GM18499 (cell line): Measurements from ENCODE around the gene C14orf180.
"Not testable (repeated sequence)": the region's sequence is repeated elsewhere in the genome, so short reads cannot be mapped to it uniquely, and the experiment has no call there.

Experiments
- ATAC-seq: cut with Tn5 transposase; IDR thresholded peaks from one replicate; pipeline ENCODE4 v1.9.1; 2021; ENCODE audit warnings: moderate number of reproducible peaks; ENCODE audit not compliant: insufficient read depth, unreplicated experiment

C14orf180 gene

DNA sequence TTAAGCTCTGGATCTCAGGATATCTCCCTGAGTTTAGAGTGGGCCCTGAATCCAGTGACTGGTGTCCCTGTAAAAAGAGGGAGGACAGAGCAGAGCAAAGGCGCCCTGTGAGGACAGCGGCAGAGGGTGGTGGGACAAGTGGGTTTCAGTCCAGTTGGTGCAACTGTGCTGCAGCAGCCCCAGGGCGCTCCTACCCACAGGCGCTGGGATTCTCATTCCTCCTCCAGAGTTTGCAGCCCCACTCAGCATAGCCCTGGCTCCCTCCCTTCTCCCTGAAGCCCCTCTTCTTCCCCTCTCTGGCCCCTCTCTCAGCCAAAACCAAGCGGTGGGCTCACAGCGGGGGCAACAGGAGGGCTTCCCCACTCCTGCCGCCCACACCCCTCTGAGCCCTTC lies 23.4 kb downstream of the C14orf180 start:
- no peak for ATAC-seq

DNA sequence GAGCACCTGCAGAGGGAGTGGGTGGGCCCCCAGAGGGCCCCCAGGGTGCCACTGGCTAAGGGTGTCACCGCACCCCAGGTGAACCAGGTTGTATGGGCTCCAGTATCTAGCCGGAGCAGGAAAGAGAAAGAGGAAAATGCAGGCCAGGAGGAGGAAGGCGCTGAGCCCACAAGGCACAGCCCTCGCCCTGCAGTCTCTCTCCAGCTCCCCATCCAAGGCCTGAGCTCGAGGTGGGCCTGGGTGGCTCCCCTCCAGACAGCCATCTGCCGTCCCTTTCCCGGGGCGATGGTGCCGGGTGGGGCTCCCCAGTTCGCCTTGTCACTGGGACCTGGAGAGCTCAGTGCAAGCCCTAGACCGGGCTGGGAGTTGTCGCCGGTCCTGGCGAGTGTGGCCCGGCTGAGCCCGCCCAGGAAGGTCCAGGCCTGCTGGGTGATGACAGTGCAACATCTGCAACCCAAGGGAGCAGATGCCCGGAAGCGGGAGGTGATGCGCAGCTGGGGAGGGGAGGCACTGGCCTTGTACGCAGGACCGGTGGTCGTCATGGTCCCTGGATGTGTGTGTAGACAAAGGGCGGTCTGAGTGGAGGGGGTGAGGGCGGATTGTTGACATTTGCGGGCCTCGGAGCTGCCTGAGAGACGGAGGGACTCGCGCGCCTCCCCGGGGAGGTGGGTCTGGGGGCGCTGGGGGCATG lies 24.3 kb downstream of the C14orf180 start:
- no peak for ATAC-seq

DNA sequence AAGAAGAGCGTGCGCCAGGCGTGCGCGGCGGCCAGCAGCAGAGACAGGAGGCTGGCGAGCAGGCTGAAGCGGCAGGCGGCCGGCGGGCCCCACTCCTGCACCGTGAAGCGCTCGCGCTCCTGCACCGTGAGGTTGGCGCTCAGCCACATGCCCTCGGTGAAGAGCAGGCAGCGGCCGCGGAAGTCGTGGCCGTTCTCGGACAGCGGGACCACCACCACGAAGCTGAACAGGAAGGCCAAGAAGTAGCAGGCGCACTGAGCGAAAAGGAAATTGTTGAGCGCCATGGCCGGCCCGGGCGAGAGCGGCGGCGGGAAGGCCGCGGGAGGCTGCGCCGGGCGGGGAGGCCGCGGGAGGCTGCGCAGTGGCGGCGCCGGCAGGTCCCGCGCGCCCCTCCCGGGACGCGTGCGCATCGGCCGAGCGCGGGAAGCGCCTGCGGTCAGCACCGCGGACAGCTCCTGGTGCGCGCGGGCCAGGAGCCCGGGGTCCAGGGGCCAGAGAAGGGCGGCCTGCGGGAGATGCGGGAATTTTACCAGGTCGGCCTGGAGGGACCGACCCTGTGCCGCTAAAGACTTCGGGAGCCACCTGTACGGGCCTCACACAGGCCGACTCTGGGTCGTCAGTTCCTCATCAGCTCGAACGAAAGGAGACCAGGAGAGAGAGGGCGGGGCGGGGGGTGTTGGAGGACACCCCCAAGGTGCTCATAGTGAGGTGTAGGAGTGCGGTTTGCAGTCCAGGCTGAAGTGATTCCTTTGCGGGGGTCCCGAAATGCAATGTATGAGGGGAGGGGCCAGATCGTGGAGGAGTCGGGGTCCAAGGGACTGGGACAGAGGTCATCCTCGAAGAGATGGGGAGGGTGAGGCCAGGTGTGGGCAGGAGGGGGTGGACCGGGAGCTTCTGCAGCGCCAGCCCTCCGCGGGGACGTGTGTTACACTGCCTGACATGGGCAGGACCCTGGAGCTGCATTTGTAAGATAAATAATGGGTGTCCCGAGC lies 25.2 kb downstream of the C14orf180 start, which contains the start of gene TMEM179:
Gene TMEM179, minus strand, starts transcription at position 315 of the 992 bp plus-strand sequence. Its CDS starts 31 bp downstream, at position 284.
- ATAC-seq = no peak

DNA sequence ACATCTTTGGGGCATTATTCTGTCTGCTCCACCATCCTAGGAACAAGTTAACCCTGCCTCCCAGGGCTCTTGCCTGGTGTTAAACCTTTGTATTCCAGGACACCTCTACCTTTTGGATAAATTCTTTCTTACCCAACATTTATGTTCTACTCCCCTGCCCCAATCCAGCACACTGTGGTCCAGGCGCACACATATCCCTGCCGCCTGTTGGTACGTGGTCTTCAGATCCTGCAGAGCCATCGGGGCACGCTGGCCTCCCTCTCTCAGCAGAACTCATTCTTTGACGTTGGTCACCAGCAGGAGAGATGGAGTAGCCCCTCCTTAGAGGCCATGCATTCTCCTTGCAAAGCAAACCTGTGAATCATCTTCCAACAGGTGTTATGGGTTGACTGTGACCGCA lies 30.1 kb downstream of the C14orf180 start:
- ATAC-seq = no peak

DNA sequence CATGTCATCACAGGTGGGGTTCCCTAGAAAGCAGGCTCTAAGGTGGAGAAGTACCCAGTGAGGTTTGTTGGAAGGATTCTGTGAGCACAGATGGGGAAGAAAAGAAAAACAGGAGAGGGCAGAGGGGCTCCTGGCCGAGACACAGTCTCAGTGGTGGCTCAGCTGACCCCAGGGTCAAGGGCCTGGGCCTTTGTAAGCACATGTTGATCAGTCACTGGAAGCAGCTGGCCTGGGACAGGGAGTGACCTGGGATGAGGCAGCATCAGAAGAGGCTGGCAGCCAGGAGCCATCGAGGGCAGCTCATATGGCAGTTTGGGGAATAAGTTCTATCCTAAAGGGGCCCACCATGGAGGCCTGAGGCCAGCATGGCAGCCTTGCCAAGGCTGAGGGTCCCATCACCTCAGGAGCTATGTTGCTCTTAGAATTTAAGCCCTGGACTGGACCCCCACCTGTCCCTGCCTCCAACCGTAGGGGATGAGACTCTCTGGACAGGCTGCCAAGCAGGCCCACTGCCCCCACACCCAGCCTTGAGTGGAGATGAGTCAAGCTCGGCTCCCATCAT lies 31.3 kb downstream of the C14orf180 start:
- ATAC-seq = no peak

DNA sequence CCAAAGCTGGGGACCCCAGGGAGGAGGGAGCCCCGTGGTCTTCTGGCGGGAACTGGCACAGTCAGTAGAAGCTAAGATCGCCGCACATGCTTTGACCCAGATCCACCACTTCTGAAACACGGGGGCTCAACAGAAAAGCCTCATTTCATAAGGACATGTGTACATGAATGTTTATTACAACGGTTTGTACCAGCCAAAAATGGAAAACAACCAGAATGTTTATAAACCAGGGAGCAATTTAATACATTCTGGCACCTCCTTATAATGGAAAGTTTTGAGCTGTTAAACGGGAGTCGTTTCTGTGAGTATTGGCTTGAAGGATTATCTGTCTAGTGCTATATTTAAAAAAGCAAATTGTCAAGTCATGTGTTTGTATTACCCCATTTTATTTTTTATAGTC lies 32.3 kb downstream of the C14orf180 start:
- ATAC-seq = no peak

DNA sequence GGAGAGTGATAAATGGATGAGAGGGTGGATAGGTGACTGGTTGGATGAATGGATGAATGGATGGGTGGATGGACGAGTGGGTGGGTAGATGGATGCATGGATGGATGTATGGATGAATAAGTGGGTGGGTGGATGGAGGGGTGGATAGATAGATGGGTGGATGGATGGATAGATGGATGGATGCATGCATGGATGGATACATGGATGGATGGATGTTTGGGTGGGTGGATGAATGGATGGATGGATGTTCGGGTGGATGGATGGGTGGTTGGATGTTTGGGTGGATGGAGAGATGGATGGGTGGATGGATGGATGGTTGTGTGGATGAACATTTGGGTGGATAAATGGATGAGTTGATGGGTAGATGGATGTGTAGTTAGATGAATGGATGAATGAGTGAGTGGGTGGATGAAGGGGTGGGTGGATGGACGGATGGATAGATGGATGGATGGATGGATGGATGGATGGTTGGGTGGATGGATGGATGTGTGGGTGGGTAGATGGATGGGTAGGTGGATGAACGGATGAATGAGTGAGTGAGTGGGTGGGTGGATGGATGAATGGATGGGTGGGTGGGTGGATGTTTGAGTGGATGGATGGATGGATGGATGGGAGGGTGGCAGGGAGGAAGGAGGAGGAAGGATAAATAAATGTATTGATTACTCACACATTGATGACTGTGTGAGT lies 34.7 kb downstream of the C14orf180 start:
- ATAC-seq = no peak

DNA sequence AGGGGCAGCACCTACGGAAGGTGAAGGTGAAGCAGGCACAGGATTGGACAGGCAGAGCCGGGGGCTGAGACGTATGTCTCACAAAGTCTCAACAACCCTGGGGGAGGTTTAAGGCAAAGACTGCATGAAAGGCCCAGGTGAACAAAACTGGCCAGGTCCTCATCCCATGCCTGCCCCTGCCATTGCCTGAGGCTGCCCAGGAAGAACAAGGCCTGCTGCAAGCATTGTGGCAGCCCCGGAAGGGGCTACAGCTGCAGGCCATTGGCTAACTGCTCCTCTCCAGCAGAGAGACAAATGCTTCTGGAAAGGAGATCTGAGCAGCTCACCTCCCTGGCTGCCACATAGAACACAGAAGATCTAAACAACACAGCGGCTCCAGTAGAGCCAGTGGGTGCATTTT lies 45.4 kb downstream of the C14orf180 start:
- ATAC-seq = no peak

DNA sequence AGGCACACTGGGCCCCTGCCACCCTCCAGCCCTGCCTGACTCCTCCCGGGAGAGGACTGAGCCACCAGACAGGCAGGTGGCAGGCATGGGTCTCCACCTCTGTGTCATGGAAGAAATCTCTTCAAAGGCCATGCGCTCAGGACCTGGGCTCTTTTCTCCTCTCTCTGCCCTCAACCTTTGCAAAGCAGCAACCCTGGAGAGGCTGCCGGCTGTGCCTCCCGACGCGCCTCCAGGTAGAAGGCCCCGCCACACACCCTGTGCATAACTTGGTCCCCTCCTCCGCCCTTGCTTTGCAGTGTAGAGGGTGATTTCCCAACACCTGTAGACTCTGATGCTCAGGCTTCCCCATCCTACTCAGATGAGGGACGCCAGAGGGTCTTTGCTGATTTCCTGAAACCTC lies 53.2 kb downstream of the C14orf180 start:
- ATAC-seq = no peak

DNA sequence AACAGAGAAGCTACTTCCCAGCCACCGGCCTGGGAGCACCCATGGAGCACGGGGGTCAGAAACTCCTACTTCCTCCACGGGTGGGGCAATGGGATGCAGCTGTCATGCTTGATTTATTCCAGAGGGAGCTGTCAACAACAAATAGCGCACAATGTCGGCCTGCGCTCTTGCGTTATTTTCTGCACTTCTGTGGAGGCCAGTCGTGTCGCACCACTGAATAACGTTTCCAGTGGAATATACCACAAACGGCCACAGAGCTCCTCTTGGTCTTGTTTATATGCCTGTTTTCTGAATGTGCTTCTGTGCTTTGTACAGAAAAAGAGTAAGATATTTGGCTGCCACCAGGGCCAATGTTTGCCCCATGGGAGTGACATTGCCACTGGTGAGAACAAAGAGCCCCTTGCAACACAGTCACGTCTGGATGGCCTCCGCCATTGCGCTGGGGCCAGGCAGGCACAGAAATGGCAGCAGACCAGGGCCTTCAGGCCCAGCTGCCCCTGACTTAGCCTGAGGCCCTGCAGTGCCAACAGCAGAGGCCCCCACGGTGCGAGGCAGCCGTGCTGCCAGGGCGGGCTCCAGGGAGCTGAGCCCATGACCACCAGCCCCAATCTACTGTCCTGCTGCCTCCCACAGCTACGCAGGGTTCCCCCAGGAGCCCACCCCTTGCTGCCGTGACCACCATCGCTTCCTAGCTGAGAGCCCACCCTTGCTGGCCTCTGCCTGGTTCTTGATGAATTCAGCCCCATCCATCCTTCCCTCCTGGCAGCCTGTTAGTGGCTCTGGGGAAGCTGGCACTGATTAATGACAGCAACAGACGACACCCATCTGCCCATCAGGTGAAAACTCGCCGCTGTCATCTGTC lies 53.9 kb downstream of the C14orf180 start:
- ATAC-seq = no peak

DNA sequence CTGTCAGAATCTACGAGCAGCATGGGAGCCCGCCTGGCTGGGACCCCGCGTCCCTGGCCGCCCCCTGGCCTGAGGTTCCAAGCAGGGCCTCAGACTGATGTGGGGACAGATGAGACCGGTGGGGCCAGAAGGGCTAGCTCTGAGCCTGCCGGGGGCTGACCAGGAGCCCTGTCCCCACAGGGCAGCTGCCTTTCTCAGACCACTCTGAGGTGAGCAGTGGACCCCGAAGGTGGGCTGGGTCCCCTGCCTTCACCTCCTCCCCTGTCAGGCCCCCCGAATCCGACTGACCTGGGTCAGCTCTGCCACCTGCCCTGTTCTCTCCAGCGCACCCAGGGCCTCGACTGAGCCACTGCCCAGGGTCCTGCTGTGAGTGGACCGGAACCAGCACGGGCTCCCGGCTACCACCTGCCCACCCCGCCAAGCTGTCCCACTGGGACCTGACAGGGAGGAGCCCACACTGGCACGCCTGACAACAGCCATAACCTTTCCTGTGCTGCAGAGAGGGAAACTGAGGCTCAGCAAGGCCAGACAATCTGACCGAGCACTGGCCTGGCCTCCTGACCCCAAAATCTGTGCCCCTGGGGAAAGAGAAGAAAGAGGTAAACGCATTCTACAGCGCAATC lies 54.7 kb downstream of the C14orf180 start:
- ATAC-seq = no peak

DNA sequence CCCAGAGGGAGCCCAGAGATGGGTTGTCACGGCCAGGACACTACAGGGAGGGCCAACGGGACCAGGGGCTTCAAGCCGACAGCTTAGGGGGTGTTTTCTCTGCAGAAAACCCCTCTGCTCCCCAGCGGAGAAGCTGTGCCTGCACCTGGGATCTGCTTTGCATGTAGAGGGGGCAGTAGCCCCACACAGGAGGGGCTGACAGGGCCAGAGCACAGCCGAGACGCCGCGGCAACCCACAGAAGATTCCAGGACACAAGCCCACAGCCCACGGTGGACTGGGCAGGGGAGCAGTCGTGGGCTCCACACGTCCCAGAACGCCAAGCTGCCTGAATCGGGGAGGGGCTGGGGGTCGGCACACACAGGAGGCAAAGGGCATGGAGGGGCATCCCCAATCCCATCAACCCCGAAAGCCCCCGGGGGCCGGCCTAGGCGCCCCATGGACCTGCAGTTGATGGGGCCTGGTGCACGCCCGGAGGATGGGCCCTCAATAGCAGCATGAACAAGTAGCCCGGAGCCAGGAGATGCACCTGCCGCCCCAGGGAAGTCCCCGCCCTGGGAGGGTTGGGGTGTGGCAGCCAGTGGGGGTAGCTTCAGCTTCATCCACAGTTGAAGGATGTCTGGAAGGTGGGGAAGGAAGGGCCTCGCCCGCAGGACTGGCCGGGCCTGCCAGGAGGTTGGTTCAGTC lies 55.5 kb downstream of the C14orf180 start:
- no peak for ATAC-seq

DNA sequence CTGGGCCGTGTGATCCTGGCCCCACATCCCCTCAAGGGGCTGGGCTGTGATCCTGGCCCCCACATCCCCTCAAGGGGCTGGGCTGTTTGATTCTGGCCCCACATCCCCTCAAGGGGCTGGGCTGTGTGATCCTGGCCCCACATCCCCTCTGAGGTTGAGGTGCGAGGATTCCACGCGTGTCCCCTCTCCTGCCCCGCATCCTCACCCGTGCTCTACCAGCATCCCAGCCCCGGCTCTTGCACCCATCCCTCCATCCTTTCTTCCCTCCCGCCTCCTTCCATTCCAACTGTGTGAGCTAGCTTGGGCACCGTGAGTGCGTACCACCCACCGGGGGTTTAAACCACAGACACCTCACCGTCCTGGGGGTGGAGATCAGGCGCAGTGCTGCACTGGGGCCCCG lies 56.2 kb downstream of the C14orf180 start:
- no peak for ATAC-seq

DNA sequence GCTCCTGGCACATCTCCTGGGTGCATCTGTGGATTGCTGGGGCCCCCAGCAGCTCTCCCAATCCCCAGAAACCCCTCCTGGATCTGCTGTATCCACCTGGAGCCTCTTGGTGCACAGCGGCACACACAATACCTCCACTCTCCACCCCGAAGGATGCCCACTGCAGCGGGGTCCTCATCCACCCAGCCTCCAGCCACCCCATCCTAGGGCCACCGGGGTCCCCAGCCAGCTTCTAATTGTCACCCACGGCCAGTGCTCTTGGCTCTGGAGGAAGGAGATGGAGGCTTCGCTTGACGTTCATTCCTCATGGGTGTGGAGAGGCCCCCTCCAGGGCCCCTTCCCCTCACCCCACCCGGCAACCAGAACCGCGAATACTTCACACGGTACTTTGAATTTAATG lies 56.6 kb downstream of the C14orf180 start:
- no peak for ATAC-seq

DNA sequence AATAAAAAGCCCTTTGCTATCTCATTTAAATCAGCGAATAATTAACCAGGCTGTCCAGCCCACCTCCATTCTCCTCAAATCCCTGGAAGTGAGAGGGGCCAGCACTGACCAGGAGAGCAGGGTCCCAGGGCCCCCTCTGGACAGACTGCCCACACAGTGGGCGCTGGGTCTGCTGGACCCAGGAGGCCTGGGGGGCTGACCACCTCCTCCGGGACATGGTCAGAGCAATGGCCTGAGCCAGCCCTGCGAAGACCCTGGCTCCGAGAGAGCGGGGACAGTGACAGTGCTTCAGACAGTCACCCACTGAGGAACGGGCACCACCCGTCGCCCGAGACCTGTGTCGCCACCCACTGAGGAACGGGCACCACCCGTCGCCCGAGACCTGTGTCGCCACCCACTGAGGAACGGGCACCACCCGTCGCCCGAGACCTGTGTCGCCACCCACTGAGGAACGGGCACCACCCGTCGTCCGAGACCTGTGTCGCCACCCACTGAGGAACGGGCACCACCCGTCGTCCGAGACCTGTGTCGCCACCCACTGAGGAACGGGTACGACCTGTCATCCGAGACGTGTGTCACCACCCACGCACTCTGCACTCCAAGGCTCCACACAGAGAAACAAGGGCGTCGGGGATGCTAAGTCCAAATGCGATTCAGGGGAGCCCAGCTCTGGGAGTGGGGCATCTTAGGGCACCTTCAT lies 57.4 kb downstream of the C14orf180 start:
- ATAC-seq = not testable (repeated sequence)

DNA sequence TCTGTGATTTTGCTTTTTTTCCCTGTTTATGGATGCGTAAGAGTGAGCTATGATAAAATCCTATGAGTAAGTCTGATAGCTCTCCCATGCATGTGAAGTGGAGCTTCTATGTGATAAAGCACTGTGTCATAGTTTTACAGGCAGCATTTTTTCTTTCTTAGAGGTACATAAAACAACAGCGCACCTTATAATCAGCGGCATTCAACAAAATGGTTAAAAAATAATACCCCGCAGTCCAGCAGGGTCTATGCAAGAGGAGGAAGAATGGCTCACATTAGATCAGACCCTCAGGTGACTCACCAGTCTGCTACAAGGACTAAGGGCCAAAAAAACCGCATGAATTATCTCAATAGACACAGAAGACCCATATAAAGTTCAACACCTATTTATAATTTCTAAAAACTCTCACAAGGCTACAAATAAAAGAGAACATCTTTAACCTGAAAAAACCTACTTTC lies 58.0 kb downstream of the C14orf180 start:
- ATAC-seq = no peak

DNA sequence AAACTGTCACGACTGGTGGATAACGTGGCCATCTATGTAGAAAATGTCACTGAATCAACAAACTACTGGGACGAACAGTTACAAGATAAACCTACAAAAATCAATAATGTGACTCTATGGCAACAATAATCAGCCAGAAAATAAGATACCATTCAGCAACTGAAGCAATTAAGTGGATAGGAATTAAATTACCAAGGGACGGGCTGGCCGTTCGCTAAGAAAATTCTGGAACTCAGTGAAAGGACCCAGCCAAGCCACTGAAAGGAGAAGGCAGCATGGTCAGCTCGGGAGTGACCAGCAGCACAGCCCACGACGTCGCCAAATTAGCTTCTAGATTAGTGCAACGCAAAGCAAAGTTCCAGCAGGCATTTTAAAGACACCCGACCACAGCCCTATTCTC lies 58.6 kb downstream of the C14orf180 start:
- ATAC-seq = no peak

DNA sequence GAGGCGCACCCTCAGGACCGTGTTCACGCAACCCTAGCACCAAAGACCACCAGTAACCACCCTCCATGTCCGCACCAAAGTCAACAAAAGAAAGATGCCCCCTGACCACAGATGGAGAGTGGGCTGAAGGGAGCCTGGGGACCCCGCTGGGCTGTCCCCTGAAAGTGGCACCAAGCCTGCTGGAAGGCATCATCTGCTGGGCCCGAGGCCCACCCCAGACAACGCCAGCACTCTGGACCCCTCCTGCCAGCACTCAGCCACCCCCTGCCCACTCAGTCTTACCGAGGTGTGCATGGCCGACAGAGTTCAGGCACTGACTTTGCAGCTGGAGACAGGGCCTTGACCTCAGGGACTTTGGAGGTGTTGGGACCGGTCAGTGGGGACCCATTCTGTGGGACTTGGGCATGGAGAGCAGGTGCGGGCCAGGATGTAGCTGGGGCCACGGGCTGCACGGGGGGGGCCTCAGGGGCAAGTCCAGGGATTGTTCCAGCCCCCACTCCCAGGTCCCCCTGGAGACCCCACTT lies 59.4 kb downstream of the C14orf180 start:
- ATAC-seq = no peak
